Stimulated activated CD4-positive, alpha-beta T cell treated with anti-CD3 and anti-CD28 coated beads, TNF-alpha, amount 100 ng/mL, for 1 hour (primary cell): ENCODE results near the gene PGAP2.

Source experiments
- DNase-seq, 3 donors: peaks; one replicate each; pipeline ENCODE4 v3.0.0-alpha.2; 2020; ENCODE audit warnings: low read depth in 3 of 3, low spot score in 1 of 3

The PGAP2 gene

DNA sequence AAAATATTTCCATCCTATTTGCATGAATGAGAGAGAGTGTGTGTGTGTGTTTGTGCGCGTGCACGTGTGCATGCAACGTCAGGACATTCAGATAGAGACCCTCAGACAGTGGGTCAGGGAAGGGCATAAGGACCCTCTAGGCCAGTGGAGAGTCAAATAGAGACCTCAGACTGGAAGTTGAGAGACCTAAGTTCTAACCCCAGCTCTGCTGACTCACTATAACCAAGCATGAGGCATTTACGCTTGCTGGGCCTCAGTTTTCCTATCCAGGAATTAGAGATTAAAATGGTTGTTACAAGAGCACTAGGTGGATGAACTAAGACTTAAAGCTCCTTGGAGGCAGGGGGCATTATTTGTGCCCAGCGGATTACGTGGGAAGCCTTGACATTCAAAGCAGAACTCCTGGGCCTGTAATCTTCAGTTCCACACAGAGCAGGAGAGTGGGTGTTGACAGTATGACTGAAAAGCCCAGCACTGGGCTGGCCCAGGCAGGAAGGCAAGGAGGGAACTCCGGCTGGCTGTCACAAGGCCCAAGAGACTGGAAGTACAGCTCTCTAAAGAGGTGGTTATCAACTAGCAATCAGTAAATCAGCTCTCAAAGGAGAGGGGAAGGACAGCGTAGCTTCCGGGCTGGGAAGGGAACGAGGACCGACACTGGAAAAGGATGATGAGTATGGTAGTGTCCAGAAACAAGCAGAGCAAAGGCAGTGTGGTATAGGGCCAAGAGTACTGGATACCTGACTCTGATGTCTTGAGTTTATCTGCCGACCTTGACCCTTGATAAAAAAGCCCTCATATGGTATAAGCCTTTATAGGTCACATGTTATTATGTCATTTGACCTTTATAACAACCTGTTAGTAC lies 23.2 kb downstream of the PGAP2 start:
- DNase-seq: no peak

DNA sequence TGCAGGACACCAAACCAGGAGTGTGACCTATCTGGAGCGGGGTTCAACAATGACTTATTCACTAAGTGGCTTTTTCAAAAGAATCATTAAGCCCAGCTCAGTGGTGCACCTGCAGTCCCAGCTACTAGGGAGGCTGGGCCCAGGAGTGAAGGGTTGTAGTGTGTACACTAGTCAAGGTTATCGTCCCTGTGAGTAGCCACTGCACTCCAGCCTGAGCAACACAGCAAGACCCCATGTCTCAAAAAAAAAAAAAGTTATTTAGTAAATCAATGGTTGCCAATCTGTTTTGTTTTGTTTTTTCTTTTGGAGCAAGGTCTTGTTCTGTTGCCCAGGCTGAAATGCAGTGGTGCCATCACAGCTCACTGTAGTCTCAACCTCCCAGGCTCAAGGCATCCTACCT lies 24.5 kb downstream of the PGAP2 start:
- DNase-seq: no peak

DNA sequence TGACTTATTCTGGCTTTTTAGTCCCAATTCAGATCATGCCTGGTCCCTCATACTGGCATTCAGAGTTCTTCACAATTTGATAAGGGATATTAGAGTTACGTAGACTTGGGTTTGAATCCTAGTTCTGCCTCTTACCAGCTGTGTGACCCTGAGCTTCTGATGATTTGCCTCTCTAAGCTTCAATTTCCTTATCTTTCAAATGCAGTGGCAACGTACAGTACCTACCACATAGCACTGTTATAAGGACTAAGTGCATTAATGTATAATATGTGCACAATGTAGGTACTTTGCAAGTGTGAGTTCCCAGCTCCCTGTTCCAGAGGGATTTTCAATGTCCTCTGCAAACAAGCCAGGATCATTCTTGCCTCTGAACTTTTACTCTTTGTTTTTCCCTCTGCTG lies 25.1 kb downstream of the PGAP2 start:
- no peak for DNase-seq

DNA sequence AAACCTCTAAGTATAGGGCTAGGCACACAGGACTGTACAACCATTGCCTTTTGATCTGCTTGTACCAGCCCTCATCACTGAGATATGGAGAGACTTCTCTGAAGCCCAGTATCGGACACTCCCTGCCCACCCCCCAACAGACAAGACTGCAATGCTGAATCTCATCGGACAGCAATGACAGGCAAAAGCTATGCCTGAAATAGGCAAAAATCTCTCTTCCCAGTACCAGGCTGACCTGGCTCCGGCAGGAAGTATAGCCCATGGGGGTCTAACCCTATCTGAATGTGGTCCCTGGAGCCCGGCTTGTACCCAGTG lies 25.9 kb downstream of the PGAP2 start:
- no peak for DNase-seq

DNA sequence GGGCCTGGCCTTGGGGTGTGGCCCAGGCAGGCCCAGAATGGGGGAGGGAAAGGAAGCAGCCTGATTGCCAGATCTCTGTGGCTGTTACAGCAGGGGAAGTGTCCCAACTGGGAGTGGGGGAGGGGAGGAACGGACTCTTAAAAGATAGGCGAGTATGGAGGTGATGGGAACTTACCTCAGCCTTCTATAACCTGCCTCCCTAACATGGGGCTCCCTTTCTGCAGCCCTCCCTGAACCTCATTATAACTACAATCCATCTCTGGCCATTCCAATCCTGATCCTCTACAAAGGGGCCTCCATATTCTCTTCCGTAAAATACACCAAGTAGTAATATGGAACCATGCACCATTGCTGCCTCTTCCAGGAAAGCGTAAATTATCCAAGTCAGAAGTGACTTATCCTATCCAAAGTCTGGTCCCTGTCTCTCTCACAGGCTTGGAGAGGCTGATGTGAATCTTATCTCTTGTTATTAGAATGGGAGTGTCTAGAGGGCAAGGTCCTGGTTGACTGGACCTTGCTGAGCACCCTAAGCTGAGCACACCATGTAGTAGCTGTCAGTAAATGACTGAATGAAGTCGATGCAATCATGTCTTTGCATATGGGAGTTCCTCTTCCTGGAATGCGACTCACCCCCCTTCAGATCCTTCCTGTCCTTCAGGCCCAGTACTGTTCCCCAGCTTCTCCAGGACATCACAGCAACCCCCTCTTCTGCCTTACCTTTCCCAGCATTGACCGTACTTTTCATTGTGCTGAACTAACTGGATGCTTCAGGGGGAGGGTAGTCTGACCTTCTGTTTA lies 26.5 kb downstream of the PGAP2 start:
- no peak for DNase-seq

DNA sequence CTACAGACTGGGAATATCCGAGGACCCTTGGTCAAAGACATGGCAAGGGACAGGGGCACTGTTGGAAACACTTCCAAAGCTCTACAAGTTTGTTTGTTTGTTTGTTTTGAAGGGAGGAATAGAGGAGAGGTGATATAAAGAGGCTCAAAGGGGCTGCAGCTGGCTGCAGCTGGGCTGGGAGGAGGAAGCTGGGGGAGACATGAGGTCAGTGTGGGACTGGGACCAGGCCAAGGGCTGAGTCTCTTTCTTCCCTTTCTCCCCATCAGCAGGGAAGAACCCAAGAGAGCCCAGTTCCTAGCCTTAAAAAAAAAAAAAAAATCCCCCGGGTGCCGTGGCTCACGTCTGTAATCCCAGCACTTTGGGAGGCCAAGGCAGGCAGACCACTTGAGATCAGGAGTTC lies 27.4 kb downstream of the PGAP2 start:
- DNase-seq: no peak

DNA sequence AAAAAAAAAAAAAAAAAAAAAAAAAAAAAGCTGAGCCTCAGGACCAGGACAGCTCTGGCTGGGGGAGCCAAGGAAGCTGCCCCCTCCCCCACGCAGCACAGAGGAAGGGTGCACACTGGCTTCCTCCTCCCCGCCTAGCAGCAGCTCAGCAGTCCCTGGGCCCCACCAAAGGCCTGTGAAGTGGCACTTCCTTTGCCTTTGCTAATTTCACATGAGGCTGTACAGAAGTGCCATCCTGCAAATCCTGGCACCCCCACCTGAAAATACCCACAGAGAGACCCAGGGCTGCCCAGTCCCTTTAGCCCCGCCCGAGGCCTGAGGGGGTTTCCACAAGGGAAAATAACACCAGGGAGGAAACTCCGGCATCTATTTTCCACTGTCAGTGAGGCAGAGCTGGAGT lies 28.5 kb downstream of the PGAP2 start:
- DNase-seq: no peak

DNA sequence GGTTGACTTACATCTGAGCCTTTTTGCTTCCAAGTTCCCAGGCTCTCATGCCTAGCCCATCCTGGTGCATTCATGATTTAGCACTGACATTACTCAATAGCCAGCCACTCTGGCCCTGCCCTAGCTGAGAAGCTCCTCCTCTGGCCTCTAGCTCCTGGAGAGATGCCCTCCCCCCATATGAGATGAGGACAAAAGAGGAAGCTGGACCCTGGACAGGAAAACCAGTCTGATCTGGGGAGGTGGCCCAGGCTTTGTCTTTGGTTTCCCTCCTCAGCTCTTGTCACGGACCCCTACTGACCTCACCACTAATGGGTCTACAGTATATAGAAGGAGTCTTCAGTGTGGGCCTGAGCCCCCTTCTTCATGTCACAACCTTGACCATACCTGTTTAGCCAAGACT lies 29.4 kb downstream of the PGAP2 start:
- DNase-seq: no peak

DNA sequence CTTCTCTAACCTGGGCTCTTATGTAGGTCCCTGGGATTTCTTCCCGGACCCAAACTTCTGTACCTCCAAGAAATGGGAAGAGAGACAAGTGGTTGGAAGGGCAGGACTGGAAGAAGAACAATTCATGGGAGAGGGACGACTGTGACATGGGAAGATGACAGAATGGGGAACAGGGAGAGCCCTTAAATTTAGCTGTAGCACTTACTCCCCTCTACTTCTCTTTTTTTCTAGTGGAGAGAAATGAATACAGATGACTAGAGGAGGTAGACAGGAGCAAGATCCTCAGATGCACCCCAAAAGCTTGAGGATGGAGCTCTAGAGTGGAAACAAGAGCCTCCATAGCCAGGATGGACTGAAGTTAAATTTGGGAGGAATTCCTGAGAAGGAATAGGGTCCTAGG lies 30.1 kb downstream of the PGAP2 start:
- DNase-seq: no peak

DNA sequence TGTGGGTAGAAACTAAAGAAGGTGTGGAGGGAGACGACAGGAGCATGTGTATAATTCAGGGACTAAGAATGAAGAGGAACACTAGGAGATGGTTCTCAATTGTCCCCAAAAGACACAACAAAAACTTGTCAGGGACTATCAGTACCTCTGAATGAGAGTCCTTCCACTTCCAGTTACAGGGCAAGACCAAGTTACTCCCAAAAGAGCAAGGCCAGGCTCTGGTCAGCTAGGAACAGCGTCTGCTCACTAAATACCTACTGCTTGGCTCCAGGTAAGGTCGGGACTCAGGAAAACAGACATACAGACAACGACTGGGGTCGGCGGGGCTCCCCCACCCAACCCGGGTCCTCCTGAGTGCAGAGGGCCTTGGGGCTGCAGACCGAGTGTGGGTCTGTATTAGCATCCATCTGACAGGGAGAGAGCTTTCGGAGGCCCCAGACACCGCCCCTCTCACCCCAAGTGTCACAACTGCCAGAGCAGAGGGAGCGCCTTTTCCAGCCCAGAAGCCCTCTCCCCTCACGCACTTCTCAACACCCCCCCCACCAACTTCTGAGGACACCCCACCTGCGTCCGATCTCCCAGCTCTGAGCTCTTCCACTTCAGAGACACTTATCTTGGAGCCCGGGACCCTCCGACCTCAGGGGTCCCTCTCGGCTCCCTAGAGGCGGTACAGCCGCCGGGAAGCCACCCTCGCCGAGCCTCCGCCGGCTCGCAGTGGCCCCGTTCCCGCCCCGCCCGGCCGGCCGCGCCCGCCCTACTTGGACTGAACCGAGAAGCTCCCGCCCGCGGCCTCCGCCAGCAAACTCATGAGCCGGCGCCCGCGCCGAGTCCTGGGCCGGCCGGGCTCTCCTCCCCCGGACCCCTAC lies 31.9 kb downstream of the PGAP2 start:
- DNase-seq: no peak

DNA sequence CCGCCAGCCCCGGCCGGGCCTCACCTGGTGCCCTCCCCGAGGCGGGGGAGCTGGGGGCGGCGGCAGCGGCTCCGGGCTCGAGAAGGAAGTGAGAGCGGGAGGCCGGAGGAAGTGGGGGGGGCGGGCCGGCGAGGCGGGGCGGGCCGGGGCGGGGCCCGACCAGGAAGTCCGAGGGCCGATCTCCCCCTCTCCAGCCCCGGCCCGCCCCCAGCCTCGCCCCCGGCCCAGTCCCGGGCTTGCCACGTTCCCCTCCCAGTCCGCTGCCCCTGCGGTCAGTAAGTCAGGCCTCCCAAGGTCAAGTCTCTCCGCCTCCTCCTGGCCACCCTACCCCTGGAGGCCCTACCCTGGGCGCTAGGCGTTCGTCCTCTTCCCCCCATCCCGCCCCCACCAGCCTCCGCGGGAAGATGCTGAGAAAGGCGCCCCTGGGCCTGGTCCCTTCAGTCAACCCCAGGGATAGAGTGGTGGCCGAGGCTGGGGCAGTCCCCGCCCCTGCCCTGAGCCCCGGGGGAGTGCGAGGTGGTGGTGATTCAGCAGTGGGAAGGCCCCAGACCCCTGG lies 32.6 kb downstream of the PGAP2 start, which contains the start of gene RHOG:
Gene RHOG, minus strand, starts transcription at position 90 of the 556 bp plus-strand sequence. CDS start 12,821 bp downstream, outside the sequence.
- DNase-seq: peak in 1 of 3 donors; percentile 31

DNA sequence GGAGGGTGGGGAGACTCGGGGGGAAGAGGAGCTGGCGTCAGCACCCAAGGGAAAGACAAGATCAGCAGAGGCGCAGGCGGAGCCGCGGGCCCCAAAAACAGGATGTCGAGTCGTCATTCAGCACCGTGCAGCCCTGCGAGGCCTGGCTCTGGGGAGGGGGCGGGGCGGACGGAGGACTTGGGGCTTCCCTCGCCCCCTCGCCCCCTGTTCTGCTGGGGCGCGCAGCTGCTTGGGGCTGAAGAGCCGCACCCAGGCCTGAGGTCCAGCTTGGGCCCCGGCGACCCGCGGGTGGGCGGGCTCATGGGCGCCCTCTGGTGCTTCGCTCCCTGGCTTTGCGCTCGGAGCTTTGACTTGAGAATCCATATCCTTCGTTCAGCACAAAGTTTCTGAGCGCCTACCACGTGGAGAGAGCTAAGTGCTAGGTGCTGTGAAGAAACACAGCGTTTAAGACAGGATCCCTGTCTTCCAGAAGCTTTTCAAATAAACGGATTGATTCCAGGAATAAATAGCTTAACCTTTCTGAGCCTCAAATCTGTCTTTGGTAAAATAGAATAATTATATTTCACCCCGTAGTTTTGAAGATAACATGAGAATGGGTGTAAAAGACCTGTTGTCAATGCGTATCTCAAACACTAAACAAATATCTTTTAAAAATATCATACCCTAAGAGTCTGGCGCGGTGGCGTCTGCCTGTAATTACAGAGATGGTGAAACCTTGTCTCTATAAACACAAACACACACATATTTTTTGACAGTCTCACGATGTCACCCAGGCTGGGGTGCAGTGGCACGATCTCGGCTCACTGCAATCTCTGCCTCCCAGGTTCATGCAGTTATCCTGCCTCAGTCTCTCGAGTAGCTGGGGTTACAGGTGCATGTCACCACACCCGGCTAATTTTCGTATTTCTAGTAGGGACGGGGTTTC lies 33.3 kb downstream of the PGAP2 start:
- DNase-seq: peak; percentile 88 to 91 (median 89)

DNA sequence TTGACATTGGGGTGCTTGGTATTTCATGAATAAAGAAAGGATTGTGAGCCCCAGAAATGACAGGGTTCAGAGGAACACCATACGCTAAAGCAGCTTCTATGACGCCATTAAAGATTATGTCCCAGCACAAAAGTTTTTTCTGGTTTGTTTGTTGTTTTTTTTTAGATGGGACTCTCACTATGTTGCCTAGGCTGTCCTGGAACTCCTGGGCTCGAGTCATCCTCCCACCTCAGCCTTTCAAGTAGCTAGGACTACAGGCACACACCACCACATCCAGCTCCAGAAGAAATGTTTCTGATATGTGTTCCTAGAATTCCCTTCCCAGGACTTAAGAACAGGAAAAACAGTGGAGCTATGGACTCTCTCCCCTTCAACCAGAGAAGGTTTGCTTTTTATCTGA lies 35.0 kb downstream of the PGAP2 start:
- no peak for DNase-seq

DNA sequence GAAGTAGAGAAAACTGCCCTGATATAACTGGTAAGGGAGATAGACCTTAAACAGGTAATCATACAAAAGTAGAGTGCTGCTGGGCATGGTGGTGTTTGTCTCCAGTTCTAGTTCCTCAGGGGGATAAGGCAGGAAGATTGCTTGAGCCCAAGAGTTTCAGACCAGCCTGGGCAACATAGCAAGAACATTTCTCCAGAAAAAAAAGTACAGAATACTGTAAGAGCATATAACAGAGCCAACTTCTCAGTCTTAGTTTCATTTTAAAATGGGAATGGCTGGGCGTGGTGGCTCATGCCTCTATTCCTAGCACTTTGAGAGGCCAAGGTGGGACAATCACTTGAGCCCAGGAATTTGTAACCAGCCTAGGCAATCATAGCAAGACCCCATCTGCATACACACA lies 36.9 kb downstream of the PGAP2 start:
- no peak for DNase-seq

DNA sequence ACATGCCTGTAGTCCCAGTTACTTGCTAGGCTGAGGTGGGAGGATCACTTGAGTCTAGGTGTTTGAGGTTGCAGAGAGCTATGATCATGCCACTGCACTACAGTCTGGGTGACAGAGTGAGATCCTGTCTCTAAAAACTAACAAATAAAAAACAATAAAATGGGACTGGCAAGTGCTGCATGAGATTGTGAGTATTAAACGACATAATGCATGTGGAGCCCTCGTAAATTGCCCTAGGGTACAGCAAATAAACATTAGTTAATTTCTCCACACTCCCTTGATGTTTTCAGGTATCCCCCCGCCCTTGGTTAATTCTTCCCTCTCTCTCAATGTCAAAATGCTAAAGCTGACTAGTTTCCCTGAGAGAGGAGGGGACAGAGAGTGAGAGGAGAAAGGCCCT lies 37.3 kb downstream of the PGAP2 start:
- no peak for DNase-seq

DNA sequence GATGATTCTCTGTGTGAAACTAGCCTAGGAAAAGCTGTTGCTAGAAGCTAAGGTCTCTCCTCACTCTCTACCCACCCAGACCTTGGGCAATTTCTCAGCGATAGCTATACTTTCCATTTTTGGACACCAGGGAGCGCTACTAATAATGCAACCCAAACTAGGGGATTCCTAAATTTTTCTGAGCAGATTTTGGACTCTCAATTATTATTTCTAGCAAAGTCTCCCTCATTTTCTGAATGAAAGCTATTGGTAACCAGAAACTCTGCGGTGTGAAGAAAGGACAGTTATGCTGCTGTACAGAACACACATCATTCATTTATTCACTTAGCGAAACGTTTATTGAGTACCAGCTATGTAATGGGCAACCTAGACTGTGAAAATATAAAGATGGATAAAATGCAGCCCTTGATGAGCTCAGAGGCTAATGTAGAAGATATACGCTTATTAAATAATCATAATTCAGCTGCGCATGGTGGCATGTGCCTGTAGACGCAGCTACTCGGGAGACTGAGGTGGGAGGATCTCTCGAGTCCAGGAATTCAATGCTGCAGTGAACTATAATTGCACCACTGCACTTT lies 41.0 kb downstream of the PGAP2 start:
- no peak for DNase-seq

DNA sequence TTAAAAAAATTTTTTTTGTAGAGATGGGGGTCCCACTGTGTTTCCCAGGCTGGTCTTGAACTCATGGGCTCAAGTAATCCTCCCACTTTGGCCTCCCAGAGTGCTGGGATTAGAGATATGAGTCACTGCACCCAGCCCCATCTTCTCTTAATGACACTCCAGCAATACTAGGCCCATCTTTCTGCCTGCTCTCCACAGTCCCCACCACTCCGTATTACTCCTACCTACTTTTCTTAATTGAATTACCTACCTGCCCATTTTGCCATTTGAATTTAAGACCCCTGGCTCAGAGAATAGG lies 45.1 kb downstream of the PGAP2 start:
- no peak for DNase-seq

DNA sequence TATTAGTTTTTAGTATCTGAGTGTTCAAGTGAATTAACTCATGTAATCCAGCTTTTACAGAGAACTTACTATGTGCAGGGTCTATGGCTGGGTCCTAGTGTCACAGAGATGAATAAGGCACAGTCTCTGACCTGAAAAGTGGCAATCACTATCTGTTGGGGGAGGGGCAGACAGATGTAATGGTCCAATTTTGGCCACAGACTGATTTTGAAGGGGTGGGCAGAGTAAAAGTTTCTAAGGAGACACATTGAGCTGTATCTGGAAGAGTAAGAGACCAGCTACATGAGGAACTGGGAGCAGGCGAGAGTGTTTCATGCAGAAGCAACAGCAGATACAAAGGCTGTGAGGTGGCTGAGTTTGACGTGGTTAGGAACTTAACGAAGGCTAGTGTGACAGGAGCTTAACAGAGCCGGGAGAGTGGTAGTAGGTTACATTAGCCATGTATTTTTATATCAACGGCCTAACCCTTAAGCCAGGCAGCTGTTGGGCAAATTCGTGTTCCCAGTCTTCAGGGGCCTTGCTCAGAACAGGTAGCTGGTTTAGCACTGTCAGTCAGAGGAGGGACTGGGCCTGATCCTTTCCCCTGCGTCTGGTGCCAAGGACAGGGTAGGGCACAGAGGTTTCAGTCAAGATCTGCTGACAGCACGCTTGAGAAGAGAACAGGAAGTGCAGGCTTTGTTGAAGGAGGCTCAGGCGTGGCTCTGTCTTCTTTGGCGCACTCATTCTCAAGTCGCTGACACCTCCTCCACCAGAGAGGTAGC lies 45.7 kb downstream of the PGAP2 start:
- DNase-seq: peak in 1 of 3 donors; percentile 35

DNA sequence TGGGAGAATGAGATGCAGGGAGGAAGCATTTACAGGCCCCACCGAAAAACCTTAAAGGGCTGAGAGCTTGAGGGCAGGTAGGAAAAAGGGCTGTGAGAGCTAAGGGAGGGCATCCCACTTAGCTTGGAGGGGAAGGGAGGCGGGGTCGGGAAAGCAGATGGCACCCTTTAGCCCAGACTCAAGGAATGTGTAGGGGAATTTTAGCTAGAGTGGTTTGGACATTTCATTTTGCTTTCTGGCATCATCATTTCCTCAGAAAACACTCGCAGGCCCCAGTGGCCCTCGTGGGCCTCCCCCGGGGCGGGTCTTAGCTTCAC lies 46.3 kb downstream of the PGAP2 start:
- DNase-seq: no peak
